Measurements from ENCODE around the gene TNFRSF6B.

TNFRSF6B gene

GRCh38 chr20:63686094-63686491, 10.4 kb upstream of the TNFRSF6B start:
- DNase-seq (ENCODE audit: low spot score) = no peak

- peak; percentile 96 for DNase-seq (ENCODE audit: low spot score)
Measured at GRCh38 chr20:63686492-63687321, 9.7 kb upstream of the TNFRSF6B start.

- DNase-seq (ENCODE audit: low spot score) = no peak
Measured at GRCh38 chr20:63687419-63688178, 8.9 kb upstream of the TNFRSF6B start.

DNA sequence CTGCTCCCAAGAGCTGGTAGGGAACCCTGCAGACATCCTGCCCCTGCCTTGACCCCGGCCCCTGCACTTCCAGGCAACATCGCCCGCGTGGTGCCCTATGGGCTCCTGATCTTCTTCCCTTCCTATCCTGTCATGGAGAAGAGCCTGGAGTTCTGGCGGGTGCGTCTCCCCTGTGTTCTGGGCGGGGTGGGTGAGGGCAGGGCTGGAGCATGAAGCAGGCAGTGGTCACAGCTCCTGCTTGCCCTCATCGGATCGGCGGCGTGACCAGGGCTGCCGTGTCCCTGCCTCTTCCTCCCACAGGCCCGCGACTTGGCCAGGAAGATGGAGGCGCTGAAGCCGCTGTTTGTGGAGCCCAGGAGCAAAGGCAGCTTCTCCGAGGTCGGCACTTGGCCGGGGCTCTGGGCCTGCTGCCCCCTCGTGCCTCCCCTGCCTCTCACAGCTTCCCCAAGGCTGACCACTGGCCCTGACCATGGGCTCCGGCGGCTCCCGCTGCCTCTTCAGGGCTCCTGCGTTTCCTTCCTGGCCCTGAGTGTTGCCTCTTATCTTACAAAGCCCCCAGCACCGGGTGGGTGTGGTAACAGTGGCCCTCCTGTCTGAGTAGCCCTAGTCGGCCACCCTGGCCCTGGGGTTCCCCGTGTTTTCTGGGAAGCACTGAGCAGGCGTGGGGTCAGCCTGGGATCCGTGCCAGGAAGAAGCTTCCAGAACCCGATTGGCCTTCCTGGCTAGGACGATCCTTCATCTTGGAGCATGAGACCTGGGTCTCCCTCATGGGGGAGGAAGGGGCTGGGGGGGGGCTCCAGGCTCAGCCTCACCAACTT, 8.0 kb upstream of the TNFRSF6B start:
- DNase-seq (ENCODE audit: low spot score) = no peak

DNA sequence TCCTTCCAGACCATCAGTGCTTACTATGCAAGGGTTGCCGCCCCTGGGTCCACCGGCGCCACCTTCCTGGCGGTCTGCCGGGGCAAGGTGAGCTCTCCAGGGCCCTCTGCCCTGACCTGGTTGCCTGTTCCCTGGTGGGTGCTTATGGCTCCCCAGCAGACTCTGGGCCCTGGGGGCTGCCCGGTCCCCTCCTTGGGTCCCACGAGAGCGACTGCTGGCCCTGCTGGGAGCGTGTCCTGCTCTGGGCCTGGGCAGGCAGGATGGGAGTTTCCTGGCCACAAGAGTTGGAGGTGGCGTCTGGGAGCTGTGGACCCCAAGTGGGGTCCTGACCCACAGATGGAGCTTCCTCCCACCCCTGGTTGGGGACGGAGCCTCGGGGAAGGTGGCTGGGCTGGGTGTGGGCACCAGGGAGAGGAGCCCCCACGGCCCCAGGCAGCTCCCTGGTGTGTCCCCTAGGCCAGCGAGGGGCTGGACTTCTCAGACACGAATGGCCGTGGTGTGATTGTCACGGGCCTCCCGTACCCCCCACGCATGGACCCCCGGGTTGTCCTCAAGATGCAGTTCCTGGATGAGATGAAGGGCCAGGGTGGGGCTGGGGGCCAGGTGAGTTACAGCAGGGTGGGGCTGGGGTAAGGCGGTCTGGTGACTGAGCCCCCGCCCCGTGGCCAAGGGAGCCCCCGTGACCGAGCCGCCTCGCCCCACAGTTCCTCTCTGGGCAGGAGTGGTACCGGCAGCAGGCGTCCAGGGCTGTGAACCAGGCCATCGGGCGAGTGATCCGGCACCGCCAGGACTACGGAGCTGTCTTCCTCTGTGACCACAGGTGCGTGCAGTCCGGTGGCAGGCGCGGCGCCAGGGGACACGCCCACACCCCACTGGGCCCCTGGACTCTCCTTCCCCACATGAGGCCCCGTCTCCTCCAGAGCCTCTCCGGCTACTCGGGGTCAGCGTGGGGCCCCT, 7.1 kb upstream of the TNFRSF6B start:
- no peak for DNase-seq (ENCODE audit: low spot score)

DNA sequence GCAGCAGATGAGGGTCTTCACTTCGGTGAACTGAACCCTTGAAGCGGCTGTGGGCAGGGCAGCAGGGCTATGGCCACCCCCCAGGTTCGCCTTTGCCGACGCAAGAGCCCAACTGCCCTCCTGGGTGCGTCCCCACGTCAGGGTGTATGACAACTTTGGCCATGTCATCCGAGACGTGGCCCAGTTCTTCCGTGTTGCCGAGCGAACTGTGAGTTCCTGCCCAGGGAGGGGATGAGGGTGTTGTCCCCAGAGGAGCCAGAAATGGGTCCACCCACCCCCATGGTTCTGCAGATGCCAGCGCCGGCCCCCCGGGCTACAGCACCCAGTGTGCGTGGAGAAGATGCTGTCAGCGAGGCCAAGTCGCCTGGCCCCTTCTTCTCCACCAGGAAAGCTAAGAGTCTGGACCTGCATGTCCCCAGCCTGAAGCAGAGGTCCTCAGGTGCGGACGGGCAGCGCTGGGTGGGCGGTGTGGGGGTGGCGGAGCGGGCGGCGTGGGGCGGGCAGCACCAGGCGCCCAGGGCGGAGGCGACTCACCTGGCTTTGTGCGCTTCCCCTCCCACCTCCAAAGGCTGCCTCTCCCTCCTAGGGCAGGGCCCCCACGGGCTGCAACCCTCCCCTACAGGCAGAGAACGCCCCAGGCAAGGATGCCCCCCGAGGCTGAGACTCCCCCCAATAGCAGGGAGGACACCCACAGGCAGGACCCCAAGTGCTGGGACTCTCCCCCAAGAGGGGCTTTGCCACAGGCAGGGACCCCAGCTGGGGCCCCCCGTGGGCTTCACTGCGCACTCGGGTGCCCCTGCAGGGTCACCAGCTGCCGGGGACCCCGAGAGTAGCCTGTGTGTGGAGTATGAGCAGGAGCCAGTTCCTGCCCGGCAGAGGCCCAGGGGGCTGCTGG, 6.2 kb upstream of the TNFRSF6B start:
- DNase-seq (ENCODE audit: low spot score) = no peak

DNA sequence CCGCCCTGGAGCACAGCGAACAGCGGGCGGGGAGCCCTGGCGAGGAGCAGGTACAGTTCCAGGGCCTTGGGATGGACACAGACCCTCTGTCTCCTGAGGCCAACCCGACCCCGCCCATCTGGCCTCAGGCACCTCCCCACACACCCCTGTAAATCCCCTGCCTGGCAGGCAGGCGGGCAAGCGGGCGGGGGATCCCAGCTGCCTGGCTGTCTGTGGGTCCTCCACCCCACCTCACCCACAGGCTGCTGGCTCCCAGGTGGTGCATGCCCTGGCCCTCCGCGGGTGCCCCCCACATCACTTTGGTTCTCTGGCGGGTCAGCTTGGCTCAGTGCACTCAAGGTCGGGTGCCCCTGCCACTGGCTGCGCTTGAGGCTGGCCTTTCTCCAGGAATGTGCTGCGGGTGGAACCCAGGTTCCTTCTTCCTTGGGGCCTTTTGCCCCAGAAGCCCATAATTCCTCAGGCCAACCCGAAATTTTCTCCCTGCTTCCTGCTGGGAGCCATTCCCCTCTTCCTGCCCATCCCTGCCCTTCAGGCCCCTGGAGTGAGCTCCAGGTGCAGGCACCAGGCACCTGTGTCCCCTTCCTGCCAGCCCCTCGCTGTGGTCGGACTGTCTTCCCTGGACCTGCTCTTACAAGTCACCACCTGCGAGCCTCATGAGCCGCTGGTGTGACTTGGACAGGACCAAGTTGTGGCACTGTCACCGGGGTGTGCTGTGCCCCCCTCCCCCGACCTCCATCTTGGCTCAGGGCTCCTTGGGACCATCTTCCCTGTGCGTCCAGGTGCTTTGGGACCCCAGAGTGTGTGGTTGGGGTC, 5.3 kb upstream of the TNFRSF6B start:
- no peak for DNase-seq (ENCODE audit: low spot score)

DNA sequence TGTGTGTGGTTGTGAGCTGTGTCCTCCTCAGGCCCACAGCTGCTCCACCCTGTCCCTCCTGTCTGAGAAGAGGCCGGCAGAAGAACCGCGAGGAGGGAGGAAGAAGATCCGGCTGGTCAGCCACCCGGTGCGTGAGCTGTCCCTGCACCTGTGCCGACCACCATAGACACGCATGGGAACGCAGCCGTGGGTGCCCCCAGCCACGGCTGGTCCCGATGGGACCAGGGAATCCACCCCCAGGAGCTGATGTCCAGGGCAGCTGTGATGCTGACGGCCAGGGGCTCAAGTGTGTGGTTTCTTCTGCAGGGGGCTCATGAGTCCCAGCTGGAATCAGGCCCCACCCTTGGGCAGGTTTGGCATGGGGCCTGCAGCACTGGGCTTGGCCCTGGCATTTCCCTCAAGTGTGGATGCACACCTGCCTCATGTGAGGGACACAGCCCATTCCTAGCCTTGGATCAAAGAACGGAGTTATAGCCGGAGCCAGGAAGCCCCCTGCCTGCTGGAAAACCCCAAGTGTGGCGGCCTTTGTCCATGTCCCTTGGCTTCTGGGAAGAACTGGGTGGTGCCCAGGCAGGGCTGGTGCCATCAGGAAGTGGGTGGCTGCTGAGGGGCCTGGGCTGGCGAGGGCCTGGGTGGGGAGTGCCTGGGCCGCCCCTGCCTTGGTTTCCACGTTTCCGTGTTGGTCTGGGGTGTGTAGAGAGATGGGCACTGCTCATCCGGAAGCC, 4.6 kb upstream of the TNFRSF6B start:
- DNase-seq (ENCODE audit: low spot score) = no peak

DNA sequence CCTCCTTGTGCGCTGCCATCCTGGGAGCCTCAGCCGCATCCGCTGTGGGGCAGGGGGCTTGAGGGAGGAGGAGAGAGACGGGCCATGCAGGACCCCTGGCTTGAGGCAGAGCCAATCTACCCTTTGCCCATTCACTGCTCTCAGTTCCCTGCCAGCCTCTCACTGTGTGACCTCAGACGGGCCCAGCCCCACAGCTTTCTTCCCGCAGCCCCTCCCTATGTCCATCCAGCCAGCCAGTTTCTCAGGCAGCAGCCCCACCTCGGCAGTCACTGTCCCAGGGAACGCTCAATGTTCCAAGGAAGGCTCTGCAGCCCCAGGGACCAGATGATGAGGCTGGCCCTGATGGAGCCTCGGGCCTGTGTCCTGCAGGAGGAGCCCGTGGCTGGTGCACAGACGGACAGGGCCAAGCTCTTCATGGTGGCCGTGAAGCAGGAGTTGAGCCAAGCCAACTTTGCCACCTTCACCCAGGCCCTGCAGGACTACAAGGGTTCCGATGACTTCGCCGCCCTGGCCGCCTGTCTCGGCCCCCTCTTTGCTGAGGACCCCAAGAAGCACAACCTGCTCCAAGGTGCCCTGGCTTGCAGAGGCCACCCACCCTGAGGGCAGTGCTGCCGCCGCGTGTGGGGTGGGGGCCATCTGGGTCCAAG, 3.9 kb upstream of the TNFRSF6B start:
- DNase-seq (ENCODE audit: low spot score) = peak; percentile 53

- no peak for DNase-seq (ENCODE audit: low spot score)
Measured at GRCh38 chr20:63693083-63693732, 3.2 kb upstream of the TNFRSF6B start.

GRCh38 chr20:63693733-63694583, 2.5 kb upstream of the TNFRSF6B start:
- no peak for DNase-seq (ENCODE audit: low spot score)

GRCh38 chr20:63694584-63695423, 1.6 kb upstream of the TNFRSF6B start:
- DNase-seq (ENCODE audit: low spot score) = no peak

DNA sequence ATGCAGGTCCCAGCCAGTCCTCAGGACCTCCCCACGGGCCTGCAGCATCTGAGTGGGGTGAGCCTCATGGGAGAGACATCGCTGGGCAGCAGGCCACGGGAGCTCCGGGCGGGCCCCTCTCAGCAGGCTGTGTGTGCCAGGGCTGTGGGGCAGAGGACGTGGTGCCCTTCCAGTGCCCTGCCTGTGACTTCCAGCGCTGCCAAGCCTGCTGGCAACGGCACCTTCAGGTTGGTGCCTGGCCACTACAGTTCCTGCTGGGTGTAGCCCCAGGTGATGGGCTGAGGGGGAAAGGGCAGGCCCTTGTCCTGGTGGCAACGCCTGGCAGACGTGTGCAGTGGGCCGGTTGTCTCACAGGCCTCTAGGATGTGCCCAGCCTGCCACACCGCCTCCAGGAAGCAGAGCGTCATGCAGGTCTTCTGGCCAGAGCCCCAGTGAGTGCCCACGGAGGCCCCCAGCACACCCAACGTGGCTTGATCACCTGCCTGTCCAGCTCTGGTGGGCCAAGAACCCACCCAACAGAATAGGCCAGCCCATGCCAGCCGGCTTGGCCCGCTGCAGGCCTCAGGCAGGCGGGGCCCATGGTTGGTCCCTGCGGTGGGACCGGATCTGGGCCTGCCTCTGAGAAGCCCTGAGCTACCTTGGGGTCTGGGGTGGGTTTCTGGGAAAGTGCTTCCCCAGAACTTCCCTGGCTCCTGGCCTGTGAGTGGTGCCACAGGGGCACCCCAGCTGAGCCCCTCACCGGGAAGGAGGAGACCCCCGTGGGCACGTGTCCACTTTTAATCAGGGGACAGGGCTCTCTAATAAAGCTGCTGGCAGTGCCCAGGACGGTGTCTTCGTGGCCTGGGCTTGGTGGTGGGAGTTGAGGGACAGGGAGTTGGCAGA, 787 bp upstream of the TNFRSF6B start:
- DNase-seq (ENCODE audit: low spot score) = no peak

DNA sequence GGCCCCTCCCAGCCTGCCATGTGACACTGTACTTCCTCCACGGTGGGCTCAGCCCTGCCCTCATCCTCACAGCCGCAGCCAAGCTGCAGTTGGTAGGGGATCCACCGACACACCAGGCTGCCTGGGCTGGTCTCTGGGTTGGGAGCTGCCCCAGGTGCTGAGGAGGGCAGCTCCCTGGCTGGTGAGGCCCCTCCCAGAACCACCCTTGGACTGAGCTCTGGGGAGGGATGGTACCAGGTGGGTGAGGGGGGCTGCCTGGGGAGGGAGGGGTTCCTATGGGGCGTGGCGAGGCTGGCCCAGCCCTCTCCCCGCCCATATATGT, 185 bp upstream of the TNFRSF6B start:
- no peak for DNase-seq (ENCODE audit: low spot score)

GRCh38 chr20:63697357-63697867, 960 bp downstream of the TNFRSF6B start:
- no peak for DNase-seq (ENCODE audit: low spot score)
